Measurements from ENCODE around the gene HID1.

HID1 gene

GRCh38 chr17:74924250-74924948 is 48.2 kb downstream of the HID1 start, which contains the start of gene OTOP2:
Gene OTOP2, plus strand, starts transcription at chr17:74924273. Its CDS starts 360 bp downstream, at chr17:74924633.
- H3K9me3 ChIP-seq (ENCODE audit: low read length), result no peaks in the 10 kb centered on the region
- no peak within 1 kb of the TSS for H2AFZ ChIP-seq (ENCODE audit: low read depth, low read length)
- H3K4me3 ChIP-seq (ENCODE audit: low read length), result no peak within 1 kb of the TSS
- H3K4me1 ChIP-seq (ENCODE audit: insufficient read depth, low read length), result peaks cover 10% of the 10 kb centered on the region
- H3K27me3 ChIP-seq (ENCODE audit: insufficient read depth, low read length), result peaks cover 75% of the 10 kb centered on the region
- H3K36me3 ChIP-seq (ENCODE audit: insufficient read depth, low read length), result no peaks in the 10 kb centered on the region

GRCh38 chr17:74923538-74924249 is 48.9 kb downstream of the HID1 start:
- Histone ChIP-seq H3K4me3 (ENCODE audit: low read length) (no peak overlapping the region), H3K36me3 (ENCODE audit: insufficient read depth, low read length) (no peaks in the 10 kb centered on the region), H2AFZ (ENCODE audit: low read depth, low read length) (no peak overlapping the region), H3K9me3 (ENCODE audit: low read length) (no peaks in the 10 kb centered on the region), H3K4me1 (ENCODE audit: insufficient read depth, low read length) (peaks cover 10% of the 10 kb centered on the region), H3K27me3 (ENCODE audit: insufficient read depth, low read length) (peaks cover 71% of the 10 kb centered on the region)

- H3K9me3 ChIP-seq (ENCODE audit: low read length), result no peaks in the 10 kb centered on the region
- no peaks in the 10 kb centered on the region for H3K36me3 ChIP-seq (ENCODE audit: insufficient read depth, low read length)
- no peak within 1 kb of the TSS for H2AFZ ChIP-seq (ENCODE audit: low read depth, low read length)
- H3K4me1 ChIP-seq (ENCODE audit: insufficient read depth, low read length), result peaks cover 10% of the 10 kb centered on the region
- H3K27me3 ChIP-seq (ENCODE audit: insufficient read depth, low read length), result peaks cover 67% of the 10 kb centered on the region
- H3K4me3 ChIP-seq (ENCODE audit: low read length), result no peak within 1 kb of the TSS
Measured at GRCh38 chr17:74922694-74923537, 49.6 kb downstream of the HID1 start, which contains the start of gene USH1G. Gene USH1G, minus strand, starts transcription at chr17:74923255. Its CDS starts 182 bp downstream, at chr17:74923073.

GRCh38 chr17:74922172-74922571 is 50.4 kb downstream of the HID1 start:
- Histone ChIP-seq H3K4me3 (ENCODE audit: low read length) (no peak overlapping the region), H3K9me3 (ENCODE audit: low read length) (no peaks in the 10 kb centered on the region), H2AFZ (ENCODE audit: low read depth, low read length) (no peak overlapping the region), H3K4me1 (ENCODE audit: insufficient read depth, low read length) (peaks cover 10% of the 10 kb centered on the region), H3K36me3 (ENCODE audit: insufficient read depth, low read length) (no peaks in the 10 kb centered on the region), H3K27me3 (ENCODE audit: insufficient read depth, low read length) (peaks cover 61% of the 10 kb centered on the region)

- Histone ChIP-seq H2AFZ (ENCODE audit: low read depth, low read length) (no peak overlapping the region), H3K9me3 (ENCODE audit: low read length) (no peaks in the 10 kb centered on the region), H3K27me3 (ENCODE audit: insufficient read depth, low read length) (peaks cover 57% of the 10 kb centered on the region), H3K36me3 (ENCODE audit: insufficient read depth, low read length) (no peaks in the 10 kb centered on the region), H3K4me1 (ENCODE audit: insufficient read depth, low read length) (peaks cover 10% of the 10 kb centered on the region), H3K4me3 (ENCODE audit: low read length) (no peak overlapping the region)
Measured at GRCh38 chr17:74921769-74922168, 50.8 kb downstream of the HID1 start.

- peaks cover 10% of the 10 kb centered on the region for H3K4me1 ChIP-seq (ENCODE audit: insufficient read depth, low read length)
- no peaks in the 10 kb centered on the region for H3K9me3 ChIP-seq (ENCODE audit: low read length)
- H2AFZ ChIP-seq (ENCODE audit: low read depth, low read length), result no peak overlapping the region
- H3K4me3 ChIP-seq (ENCODE audit: low read length), result no peak overlapping the region
- peaks cover 53% of the 10 kb centered on the region for H3K27me3 ChIP-seq (ENCODE audit: insufficient read depth, low read length)
- no peaks in the 10 kb centered on the region for H3K36me3 ChIP-seq (ENCODE audit: insufficient read depth, low read length)
Measured at GRCh38 chr17:74921026-74921681, 51.4 kb downstream of the HID1 start.

- peaks cover 48% of the 10 kb centered on the region for H3K27me3 ChIP-seq (ENCODE audit: insufficient read depth, low read length)
- no peak overlapping the region for H2AFZ ChIP-seq (ENCODE audit: low read depth, low read length)
- H3K9me3 ChIP-seq (ENCODE audit: low read length), result no peaks in the 10 kb centered on the region
Measured at GRCh38 chr17:74920642-74921025, 51.9 kb downstream of the HID1 start.

GRCh38 chr17:74920306-74920620 is 52.3 kb downstream of the HID1 start:
- H3K36me3 ChIP-seq (ENCODE audit: insufficient read depth, low read length), result no peaks in the 10 kb centered on the region
- H3K4me1 ChIP-seq (ENCODE audit: insufficient read depth, low read length), result peaks cover 10% of the 10 kb centered on the region
- H3K9me3 ChIP-seq (ENCODE audit: low read length), result no peaks in the 10 kb centered on the region
- no peak overlapping the region for H3K4me3 ChIP-seq (ENCODE audit: low read length)
- no peak overlapping the region for H2AFZ ChIP-seq (ENCODE audit: low read depth, low read length)
- peaks cover 44% of the 10 kb centered on the region for H3K27me3 ChIP-seq (ENCODE audit: insufficient read depth, low read length)

More at GRCh38 chr17:74920642-74921025, 51.9 kb downstream of the HID1 start:
- peaks cover 10% of the 10 kb centered on the region for H3K4me1 ChIP-seq (ENCODE audit: insufficient read depth, low read length)
- no peak overlapping the region for H3K4me3 ChIP-seq (ENCODE audit: low read length)
- H3K36me3 ChIP-seq (ENCODE audit: insufficient read depth, low read length), result no peaks in the 10 kb centered on the region

GRCh38 chr17:74919440-74920305 is 52.9 kb downstream of the HID1 start:
- no peak overlapping the region for H2AFZ ChIP-seq (ENCODE audit: low read depth, low read length)
- H3K27me3 ChIP-seq (ENCODE audit: insufficient read depth, low read length), result peaks cover 38% of the 10 kb centered on the region
- H3K9me3 ChIP-seq (ENCODE audit: low read length), result no peaks in the 10 kb centered on the region

GRCh38 chr17:74918906-74919305 is 53.7 kb downstream of the HID1 start:
- Histone ChIP-seq H3K4me1 (ENCODE audit: insufficient read depth, low read length) (peaks cover 10% of the 10 kb centered on the region), H3K4me3 (ENCODE audit: low read length) (no peak overlapping the region), H3K27me3 (ENCODE audit: insufficient read depth, low read length) (peaks cover 31% of the 10 kb centered on the region), H3K9me3 (ENCODE audit: low read length) (no peaks in the 10 kb centered on the region), H3K36me3 (ENCODE audit: insufficient read depth, low read length) (no peaks in the 10 kb centered on the region), H2AFZ (ENCODE audit: low read depth, low read length) (no peak overlapping the region)

More at GRCh38 chr17:74919440-74920305, 52.9 kb downstream of the HID1 start:
- no peaks in the 10 kb centered on the region for H3K36me3 ChIP-seq (ENCODE audit: insufficient read depth, low read length)
- H3K4me1 ChIP-seq (ENCODE audit: insufficient read depth, low read length), result peaks cover 10% of the 10 kb centered on the region
- no peak overlapping the region for H3K4me3 ChIP-seq (ENCODE audit: low read length)

GRCh38 chr17:74917430-74917829 is 55.1 kb downstream of the HID1 start:
- peaks cover 8% of the 10 kb centered on the region for H3K4me1 ChIP-seq (ENCODE audit: insufficient read depth, low read length)
- H3K4me3 ChIP-seq (ENCODE audit: low read length), result no peak overlapping the region
- H2AFZ ChIP-seq (ENCODE audit: low read depth, low read length), result no peak overlapping the region
- H3K36me3 ChIP-seq (ENCODE audit: insufficient read depth, low read length), result no peaks in the 10 kb centered on the region
- no peaks in the 10 kb centered on the region for H3K9me3 ChIP-seq (ENCODE audit: low read length)
- peaks cover 19% of the 10 kb centered on the region for H3K27me3 ChIP-seq (ENCODE audit: insufficient read depth, low read length)

GRCh38 chr17:74916851-74917199 is 55.7 kb downstream of the HID1 start:
- Histone ChIP-seq H3K4me1 (ENCODE audit: insufficient read depth, low read length) (peaks cover 8% of the 10 kb centered on the region), H2AFZ (ENCODE audit: low read depth, low read length) (no peak overlapping the region), H3K4me3 (ENCODE audit: low read length) (no peak overlapping the region), H3K27me3 (ENCODE audit: insufficient read depth, low read length) (peaks cover 14% of the 10 kb centered on the region), H3K9me3 (ENCODE audit: low read length) (no peaks in the 10 kb centered on the region), H3K36me3 (ENCODE audit: insufficient read depth, low read length) (no peaks in the 10 kb centered on the region)
